GM21576 (cell line): ENCODE measurements around the gene STAC2.
A peak's percentile ranks its signal among the peaks of the same experiment; 100 is the strongest.

Experiments used
- ATAC-seq: cut with Tn5 transposase; IDR thresholded peaks from one replicate; pipeline ENCODE4 v1.9.1; 2021; ENCODE audit warnings: mild to moderate bottlenecking, moderate library complexity; ENCODE audit not compliant: unreplicated experiment

Gene STAC2

GRCh38 chr17:39165841-39166349, 59.9 kb downstream of the STAC2 start, which contains the start of gene ARL5C:
Gene ARL5C (minus strand): TSS chr17:39166161. CDS start chr17:39165760, 401 bp downstream.
- ATAC-seq = no peak

DNA sequence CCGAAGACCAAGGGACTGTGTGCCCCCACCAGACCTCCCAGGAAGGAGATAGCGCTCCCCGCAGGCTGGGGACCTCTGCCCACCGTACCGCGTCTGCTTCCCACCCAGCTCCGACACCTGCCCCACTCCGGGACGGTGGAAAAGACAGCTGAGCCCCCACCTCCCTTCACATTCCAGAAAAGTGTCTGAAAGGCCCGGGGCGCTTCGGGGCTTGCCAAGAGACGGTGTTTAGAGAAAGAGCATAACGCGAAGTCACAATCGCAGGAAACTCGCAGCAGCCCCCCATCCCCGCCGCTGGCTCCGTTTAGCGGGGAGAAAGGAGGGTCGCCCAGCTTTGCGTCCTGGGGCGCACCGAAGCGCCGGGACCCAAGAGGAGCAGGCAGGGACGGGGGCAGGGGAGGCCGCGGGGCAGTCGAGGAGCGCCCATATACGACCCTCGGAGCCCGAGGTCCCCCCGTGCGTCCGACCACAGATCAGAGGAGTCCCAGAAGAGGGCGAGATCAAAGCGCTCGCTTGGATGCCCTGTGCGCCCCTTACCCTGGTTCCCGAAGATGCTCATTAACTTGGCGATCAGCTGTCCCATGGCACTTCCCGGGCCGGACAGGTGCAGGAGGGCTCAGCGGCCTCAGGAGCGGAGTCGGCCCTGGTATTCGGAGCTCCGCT, 60.4 kb downstream of the STAC2 start:
- peak; percentile 11 for ATAC-seq

DNA sequence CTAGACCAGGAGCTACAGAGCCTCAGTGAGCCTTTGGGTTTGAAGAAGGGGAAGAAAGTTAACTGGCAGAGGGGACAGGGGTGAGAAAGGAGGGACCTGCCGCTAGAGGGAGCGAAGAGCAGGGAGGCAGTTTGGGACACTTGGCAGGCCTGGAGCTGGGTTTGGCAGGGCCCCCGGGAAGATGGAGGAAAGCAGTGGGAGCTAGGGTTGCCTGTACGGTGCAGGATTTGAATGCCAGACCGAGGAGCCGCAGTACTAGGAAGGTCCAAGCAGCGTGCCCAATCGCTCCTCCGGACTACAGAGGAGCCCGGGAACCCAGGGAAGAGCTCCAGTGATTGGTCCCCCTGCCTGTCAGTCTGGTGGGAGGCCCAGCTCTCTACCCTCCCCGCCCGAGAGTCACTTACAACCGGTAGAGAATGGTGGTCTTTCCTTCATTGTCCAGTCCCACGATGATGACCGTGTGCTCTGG, 61.0 kb downstream of the STAC2 start:
- peak; percentile 58 for ATAC-seq

DNA sequence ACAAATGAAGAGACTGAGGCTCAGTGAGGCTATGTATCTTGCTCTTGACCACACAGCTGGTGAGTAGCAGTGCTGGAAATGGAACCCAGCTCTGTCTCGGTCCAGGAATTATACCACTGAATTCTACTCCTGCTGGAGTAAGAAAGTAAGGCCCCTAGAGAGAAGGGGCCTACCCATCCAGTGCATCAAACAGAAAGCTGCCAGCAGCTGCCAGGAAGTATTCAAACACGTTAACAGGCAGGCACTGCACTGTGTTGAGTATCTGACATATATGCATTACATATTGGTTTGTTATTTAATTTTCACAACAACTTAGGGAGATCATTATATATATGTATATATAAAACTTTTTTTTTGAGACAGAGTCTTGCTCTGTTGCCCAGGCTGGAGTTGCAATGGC, 63.8 kb downstream of the STAC2 start:
- no peak for ATAC-seq
